HG03159 (cell line): Measurements from ENCODE around the gene MTA3.

Experiments used
- ATAC-seq: cut with Tn5 transposase; IDR thresholded peaks from one replicate; pipeline ENCODE4 v1.9.1; 2021; ENCODE audit warnings: mild to moderate bottlenecking, moderate library complexity; ENCODE audit not compliant: unreplicated experiment

MTA3 gene

GRCh38 chr2:42757981-42758740 is 189.7 kb downstream of the MTA3 start:
- ATAC-seq = no peak

GRCh38 chr2:42758751-42759150 is 190.3 kb downstream of the MTA3 start:
- no peak for ATAC-seq

GRCh38 chr2:42761554-42761953 is 193.1 kb downstream of the MTA3 start:
- ATAC-seq = no peak

- no peak for ATAC-seq
Measured at GRCh38 chr2:42762155-42762554, 193.7 kb downstream of the MTA3 start.

- ATAC-seq = no peak
Measured at GRCh38 chr2:42762823-42763804, 194.7 kb downstream of the MTA3 start.

- ATAC-seq = no peak
Measured at GRCh38 chr2:42764096-42764495, 195.7 kb downstream of the MTA3 start, which contains the start of gene OXER1. Gene OXER1 (minus strand): TSS chr2:42764135. CDS start chr2:42764062, 73 bp downstream.

GRCh38 chr2:42764901-42765300 is 196.5 kb downstream of the MTA3 start:
- ATAC-seq = no peak

- ATAC-seq = no peak
Measured at GRCh38 chr2:42765686-42766085, 197.3 kb downstream of the MTA3 start.

- no peak for ATAC-seq
Measured at GRCh38 chr2:42767080-42767898, 198.9 kb downstream of the MTA3 start.

- no peak for ATAC-seq
Measured at GRCh38 chr2:42767899-42768705, 199.7 kb downstream of the MTA3 start.

- no peak for ATAC-seq
Measured at GRCh38 chr2:42768706-42769256, 200.3 kb downstream of the MTA3 start.

- ATAC-seq = no peak
Measured at GRCh38 chr2:42769583-42770287, 201.3 kb downstream of the MTA3 start.

GRCh38 chr2:42770288-42771131 is 202.1 kb downstream of the MTA3 start:
- ATAC-seq = no peak

- ATAC-seq = no peak
Measured at GRCh38 chr2:42771546-42772153, 203.2 kb downstream of the MTA3 start.

- peak; percentile 63 for ATAC-seq
Measured at GRCh38 chr2:42775186-42775585, 206.8 kb downstream of the MTA3 start.

GRCh38 chr2:42775810-42776209 is 207.4 kb downstream of the MTA3 start:
- ATAC-seq = no peak

- no peak for ATAC-seq
Measured at GRCh38 chr2:42777883-42778805, 209.7 kb downstream of the MTA3 start.
